Fibroblast of gingiva (primary cell): Measurements from ENCODE around the gene ZBED4.
"Not testable (repeated sequence)": the region's sequence is repeated elsewhere in the genome, so short reads cannot be mapped to it uniquely, and the experiment has no call there.

Experiments
- DNase-seq: peaks from one replicate; pipeline ENCODE4 v3.0.0-alpha.2; 2011; ENCODE audit warnings: low read depth

The ZBED4 gene

DNA sequence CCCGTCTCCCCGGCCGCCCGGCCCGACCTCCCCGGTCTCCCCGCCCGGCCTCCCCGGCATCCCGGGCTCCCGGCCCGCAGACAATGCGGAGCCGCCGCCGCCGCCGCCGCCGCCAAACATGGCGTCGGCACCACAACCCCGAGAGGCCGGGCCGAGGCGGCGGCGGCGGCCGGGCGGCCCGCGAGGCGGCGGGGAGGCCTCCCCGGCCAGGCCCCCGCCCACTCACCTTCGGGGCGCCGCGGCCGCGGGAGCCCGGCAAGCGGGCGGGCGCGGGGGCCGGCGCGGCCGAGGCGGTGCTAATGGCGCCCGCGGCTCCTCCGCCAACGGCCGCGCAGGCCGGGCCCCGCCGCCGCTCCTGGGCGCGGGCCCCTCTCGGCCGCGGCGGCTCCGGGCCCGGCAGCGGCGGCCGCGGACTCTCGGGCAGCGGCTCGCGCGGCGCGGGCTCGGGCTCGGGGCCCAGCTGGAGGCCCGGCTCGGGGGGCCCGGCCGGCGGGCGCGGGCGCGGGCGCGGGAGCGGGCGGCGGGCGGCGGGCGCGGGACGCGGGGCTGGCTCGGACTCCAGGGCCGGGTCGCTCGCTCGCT is 26.3 kb upstream of the ZBED4 start:
- peak; percentile 29 for DNase-seq

DNA sequence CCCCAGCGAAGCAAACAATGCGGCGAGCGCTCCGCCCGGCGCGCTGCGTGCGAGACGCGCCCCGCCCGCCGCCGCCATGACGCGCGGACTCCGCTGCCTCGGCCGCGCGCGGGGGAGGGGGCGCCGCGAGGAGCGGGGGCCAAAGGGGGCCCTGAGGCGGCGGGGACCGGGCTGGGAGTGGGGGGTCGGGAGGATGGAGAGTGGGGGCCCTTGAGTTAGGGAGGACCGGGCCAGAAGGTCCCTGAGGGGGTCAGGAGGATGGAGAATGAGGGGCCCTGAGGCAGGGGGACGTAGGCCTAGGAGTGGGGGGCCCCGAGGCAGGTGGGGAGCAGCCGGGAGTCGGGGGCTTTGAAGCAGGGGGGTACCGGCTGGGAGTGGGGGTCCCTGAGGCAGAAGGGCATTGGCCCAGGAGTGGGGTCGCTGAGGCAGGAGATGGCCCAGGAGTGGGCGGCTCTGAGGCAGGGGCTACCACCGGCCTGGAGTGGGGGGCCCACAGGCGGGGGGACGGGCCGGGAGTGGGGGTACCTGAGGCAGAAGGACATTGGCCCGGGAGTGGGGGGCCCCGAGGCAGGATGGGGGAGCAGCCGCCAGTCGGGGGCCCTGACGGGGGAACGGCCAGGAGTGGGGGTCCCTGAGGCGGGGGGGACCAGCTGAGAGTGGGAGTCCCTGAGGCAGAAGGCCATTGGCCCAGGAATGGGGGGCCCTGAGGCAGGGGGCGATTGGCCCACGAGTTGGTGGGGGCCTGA is 25.6 kb upstream of the ZBED4 start, which contains the start of gene BRD1:
BRD1 (minus strand) TSS at position 21 of the 746 bp plus-strand sequence. CDS start 3,556 bp downstream, outside the sequence.
- peak; percentile 69 for DNase-seq

DNA sequence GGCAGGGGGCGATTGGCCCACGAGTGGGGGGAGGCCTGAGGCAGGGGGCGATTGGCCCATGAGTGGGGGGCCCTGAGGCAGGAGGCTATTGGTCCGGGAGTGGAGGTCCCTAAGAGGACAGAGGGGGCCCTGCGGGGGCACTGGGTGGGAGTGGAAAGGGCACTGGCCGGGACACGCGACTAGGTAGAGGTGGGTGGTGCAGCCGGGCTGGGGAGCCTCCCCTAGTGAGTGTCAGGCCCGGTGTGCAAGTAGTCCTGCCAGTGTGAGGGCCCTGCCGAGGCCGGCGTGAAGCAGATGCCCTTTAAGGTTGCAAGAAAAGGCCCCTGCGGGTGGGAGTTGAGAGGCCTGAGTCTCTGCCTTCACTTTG is 25.1 kb upstream of the ZBED4 start:
- no peak for DNase-seq

DNA sequence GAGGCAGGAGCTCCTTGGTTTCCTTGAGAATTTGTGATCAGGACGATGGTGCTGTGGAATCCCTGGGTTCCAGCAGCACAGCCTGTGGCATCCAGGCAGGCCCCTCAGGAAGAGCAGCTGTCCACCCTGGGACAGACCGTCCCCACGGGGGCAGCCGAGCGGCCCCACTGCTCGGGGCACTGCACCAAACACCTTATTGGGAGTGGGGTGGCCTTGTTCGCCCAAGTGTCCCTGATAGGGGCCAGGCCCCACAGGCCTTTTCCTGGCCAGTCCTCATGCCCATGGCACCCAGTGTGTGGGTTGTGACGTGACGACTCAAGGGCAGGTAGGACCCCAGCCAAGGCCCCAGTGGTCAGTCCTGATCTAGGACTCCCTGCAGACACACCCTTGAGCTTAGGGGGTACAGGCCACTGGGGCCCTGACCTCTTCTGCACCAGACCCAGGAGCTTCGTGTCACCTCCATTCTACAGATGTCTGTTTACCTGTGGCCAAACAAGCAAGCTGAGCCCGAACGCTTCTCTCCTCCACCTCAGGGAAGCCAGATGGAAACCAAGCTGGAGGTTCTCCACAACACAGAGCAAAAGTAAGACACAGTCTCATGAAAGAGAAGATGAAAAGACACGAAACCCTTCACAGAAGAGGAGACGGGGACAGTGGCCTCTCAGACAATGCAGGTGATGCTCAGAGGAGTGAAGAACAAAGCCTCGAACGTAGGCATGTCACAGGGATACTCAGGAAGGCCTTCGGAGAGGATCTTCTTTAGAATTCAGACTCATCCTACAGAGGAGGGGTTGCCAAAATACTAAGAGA is 24.4 kb upstream of the ZBED4 start:
- DNase-seq, result no peak

DNA sequence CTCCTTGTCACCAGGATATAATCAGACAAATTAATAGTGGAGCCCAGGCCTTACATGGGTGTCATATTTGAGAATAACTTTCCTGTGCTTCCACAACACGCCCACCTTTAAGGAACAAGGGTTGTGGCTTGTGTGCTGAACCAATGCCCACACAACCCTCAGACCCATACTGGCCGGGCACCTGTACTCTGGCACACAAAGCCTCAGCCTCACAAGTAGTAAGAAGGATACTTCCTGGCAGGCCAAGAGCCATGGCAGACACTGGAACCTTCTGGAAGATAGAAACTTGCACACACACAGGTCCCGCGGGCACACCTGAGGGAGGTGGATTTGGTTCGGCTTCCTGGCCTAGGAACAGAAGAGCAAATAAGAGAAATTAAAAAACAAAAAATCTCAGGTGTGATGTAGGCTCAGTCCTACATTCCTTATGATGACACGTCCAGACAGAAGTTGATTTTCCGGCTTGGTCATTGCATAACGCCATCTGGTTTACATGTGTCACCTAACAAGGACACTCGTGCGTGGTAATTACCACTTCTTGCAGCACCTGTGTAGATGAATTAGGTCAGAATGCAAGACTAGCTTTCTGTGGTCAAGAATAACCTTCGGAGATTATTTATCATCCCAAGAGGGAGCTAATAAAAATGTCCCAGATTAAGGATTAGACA is 20.2 kb upstream of the ZBED4 start:
- no peak for DNase-seq

DNA sequence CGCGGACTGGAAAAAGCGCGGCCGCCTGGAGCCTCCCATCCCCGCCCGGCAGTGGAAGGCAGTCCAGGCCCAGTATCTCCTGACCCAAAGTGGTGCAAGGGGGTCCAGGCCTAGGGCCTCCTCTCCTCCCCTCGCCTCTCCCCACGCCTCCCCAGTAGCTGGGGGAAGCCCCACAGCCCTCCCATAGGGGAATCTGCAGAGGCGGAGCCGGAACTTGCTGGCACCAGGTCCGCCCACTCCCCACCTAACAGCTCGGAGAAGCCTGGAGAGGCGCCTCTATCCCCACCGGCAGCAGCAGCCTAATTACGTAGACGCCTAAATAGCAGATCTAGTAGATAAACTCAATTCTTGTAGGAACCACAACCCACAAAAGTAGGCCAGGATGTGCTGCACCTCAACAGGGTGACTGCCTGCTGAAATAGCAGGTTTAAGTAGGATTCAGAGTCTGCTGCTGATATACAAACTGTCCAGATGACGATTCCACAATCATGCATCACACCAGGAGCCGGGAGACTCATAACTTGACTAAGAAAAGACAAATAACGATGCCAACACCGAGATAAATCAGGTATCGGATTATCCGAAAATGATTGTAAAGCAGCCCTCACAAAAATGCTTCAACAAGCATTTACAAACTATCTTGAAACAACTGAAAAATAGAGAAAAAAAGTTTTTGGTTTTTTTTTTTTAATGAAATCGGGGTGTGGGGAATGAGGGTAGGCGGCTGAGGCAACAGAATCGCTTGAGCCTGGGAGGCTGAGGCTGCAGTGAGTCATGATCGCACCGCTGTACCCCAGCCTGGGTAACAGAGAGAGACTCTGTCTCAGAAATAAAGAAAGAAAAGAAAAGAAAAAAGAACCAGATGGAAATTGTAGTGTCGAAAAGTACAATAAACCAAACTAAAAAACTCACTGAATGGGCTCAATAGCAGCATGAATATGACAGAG is 14.6 kb upstream of the ZBED4 start:
- DNase-seq, result no peak

DNA sequence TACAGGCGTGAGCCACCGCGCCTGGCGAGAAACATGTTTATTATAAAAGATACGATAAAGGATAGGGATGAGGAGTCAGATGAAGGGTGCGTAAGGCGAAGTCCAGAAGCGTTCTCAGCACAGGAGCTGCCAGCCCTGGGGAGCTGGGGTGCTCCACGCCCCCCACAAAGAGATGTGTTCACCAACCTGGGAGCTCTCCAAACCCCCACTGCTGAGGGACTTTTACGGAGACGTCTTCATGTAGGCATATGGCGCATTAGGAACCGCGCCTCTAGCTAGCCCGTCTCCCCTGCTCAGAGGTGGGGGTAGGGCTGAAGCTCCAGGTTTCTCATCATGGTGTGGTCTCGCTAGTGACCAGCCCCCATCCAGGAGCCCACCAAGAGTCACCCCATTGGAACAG is 8.4 kb upstream of the ZBED4 start:
- no peak for DNase-seq

DNA sequence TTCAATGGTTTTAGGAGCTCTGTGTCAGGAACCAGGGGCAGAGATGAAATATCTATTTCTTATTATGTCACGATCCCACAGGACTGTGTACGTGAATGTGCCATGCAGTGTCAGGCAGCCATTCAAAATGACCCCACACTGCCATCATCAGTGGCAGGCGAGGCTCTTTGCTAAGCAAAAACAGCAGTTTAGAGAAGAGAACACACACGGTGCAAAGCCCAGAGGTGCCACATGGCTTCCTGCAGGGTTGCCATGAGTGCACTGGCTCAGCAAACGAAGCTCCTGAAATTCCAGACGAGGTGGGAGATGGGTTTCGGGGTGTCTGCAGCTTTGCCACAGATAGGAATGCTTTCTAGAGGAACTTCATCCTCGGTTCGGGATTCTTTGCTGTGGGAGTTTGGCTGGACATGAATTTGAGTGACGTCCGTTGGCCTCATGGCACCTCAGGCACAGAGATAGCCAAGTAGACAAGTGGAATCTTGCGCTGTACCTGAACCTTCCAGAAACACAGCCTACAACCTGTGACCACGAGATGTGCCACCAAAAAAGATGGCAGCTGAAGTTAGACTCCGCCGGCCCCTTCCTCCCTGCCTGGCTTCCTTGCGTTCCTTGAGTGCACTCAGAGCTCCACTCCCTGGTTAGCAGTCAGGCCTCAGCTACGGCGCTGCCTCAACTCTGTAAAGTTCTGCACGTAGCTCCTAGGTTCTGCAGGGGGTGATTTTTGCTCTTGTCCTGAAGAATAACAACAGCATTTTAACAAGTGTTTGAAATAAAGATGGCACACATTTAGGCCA is 7.8 kb upstream of the ZBED4 start:
- DNase-seq, result no peak

DNA sequence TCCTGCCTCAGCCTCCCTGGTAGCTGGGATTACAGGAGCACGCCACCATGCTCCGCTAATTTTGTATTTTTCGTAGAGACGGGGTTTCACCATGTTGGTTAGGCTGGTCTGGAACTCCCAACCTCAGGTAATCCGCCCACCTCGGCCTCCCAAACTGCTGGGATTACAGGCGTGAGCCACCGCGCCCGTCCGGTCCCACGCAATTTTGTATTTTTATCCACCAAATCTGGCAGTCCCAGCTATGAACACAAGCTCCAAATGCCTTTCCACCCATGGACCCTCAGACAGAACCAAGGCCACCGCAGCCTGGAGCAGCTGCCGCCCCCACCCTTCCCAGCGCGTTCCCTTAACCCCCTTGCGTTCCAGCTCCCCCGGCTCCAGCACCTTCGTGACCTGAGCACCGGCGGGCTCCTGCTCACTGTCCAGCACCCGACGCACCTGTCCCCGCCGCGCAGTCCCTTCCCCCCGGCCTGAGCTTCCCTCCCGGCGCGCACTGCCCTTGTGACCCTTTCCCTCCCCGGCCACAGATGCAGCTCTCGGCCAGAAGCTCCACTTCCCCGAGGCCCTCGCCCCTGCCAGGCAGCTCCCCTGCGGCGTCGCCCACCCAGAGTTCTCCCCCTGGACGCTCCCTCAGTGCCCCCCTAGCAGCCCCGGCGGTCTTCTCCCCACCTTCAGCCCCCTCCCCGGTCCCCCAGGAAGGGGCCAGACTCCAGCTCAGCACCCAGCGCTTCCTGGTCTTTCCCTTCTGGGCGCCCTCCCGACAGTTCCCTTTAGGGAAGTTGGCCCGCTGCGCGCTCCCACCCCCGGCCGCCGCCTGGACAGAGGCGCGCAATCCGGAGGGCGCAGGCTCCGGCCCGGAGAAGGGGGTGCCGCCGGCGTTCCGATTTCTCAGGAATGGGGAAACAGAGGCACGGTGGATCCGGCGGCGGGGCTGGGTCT is 5.6 kb upstream of the ZBED4 start:
- DNase-seq, result no peak

DNA sequence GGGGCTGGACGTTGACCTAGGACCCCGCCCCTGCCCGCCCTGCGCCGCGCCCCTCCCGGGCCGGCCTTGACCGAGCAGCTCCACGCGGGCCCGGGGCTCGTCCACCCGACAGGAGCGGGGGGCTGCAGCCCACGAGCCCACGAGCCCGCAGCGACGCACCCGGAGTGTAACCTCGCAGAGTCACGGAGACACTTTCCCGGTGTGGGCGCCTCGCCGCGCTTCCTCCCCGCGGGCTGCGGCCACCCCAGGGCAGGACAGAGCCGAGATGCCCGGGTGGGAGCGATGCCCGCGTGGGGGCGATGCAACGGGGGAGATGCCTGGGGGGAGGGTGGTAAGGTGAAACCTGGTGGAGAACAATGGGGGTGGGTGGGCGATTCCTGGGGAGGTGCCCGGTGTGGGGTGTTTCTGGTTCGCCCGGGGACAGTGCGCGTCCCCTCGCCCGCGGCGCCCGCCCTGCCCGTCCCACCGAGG is 4.9 kb upstream of the ZBED4 start:
- DNase-seq, result no peak

DNA sequence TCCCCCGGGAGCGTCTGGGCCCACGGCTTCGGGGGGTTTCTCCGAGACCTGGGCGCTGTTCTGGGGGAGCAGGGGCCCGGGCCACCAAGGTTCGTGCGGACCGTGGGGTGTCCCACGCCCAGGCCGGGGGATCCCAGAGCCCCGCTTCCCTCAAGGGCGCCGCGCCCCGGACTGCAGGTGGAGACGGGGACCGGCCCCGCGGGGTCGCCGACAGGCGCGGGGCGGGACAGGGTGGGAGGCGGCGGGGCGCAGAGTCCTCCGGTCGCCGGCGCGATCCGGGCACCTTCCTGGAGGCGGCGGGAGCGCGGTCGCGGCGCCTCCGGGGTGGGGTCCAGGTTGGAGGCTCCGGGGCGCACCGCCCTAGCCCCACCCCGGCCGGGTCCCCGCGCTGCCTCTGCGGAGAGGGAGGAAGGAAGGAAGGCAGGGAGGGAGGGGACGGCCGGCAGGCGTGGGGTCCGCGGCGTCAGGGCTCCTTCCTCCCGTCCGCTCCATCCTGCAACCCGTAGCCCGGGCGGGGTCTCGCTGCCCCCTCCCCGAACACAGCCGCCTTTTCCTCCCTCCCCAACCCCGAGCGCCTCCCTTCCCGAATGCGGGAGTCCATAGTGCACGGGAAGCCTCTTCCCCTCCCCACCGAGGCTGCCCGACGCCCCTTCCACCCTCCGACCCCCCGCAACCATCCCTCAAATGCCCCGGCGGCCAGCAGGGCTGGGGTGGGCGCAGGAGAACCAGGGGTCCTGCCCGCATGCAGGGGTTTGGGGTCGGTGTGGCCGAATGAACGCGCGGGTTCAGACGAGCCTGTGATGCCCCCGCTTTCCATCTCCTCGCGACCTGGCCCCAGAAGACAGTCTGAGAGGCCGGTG is 4.3 kb upstream of the ZBED4 start:
- no peak for DNase-seq

DNA sequence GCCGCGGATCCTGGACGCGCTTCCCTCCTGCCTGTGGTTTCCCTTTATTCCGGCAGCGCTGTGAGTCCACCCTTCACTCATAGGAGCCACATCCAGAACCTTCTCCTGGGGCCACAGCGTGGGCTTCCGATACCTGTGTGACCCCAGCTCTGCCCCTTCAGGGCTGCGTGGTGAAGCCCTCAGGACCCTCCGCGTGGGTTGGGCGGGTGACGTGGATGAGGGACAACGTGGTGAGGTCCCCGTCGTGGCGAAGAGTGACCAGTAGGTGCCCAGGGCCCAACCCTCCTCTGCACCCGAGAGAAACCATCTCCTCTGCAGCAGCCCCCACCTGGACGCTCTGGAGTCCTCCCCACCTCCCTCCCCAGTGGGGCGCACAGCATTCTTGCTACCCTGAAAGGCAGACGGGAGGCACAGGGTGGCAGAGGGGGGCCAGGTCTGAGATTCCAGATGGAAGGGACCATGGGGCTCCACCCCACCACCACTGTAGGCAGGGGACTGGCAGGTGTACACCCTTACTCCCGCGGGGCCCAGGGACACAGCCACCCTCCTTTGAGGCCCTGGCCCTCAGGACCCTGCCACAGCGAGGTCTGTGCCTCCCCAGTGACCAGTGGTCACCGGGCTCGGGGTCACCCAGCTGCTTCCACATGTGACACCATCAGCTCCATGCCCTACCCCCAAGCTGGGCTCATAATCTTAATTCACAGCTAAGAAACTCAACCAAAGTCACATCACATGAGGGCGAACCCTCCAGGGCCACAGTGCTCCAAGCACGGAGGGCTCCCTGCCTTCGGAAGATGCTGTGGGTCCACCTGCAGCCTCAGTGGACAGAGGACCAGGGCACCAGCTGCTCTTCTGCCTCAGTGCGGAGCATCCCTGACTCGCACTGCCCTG is 3.4 kb upstream of the ZBED4 start:
- DNase-seq, result no peak

DNA sequence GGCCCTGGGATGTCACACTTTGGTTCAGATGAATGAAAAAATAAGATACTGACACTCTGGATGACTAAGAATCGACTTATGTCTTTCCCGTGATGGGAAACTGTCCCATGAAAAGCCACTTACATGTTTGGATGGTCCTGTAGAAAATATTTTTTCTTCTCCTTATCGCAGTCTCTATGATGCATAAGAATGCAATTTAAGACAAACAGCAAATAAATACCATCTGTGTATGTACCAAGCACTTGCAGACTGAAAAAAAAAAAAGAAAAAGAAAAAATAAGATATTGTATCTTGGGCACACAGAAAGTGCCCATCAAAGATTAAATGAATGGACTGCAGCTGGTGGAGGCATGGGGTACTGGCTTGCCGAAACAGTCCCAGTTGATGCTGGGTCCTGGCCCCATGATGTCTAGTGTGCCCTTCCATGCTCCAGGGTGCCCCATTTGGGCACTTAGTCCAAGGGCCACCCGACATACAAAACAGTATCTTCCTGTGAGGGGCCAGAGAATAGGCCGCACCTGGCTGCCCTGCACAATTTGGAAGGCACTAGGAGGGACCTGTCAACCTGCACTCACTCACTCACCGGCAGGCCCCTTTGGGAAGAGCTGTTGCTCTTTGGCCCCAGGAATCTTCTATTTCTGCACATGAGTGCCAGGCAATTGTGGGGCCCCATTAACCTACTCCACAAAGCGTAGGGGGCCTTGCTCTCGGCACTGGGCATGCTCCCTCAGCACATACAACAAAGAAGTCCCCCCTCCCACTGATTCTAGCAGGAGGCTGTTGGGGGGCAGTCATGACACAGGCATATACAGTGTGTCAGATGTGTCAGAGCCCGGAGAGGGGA is 2.5 kb upstream of the ZBED4 start:
- DNase-seq, result no peak

DNA sequence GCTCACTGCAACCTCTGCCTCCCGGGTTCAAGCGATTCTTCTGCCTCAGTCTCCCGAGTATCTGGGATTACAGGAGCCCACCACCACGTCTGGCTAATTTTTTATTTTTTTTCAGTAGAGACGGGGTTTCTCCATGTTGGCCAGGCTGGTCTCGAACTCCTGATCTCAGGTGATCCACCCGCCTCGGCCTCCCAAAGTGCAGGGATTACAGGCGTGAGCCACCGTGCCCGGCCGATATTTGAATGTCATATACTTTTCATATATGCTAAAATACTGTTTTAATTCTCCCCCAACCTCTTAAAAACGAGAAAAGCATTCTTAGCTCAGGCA is 1.1 kb upstream of the ZBED4 start:
- DNase-seq, result not testable (repeated sequence)

DNA sequence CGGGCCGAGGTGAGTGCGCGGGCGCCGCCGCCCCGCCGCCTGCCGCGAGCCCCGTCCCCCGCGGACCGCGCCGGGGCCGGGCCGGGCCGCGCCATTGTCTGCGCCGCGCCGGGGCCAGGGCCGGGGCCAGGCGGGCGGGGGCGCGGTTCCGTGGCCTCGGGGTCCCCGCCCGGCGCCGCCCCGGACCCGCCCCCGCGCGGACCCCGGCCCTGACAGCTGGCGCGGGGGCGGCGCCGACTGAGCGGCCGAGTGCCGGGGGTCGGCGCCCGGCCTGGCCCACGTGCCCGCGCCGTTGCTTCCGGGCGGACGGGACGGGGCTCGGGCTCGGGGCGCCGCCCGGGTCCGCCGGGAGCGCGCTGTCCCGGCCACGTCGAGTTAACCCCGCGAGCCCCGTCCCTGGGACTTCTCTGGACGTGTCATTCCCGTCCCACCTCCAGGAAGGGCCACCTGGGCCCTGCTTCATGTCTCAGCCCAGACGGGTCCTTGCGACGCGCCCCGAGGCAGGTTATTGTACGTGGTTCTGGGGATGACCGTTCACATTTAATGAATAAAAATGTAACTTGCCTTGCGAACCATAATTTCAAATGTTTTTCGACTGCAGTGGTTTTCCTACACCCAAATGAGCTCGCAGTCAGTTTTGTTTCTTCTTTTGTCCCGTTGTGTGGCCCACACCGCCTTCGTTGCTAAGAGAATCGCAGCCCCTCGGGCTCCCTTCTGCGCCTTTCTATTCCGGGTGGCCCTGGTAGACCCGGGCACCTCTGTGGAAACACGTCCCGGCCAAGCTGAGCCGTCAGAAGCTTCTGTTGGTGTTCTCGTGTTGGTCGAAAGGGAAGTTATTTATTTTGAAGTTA is 562 bp downstream of the ZBED4 start:
- peak; percentile 21 for DNase-seq
